Muscle of leg (tissue), 11 donors: ENCODE results near the gene DIP2C. TPM values are rescaled to one million over a fixed set of nuclear protein-coding genes. Genes with fewer than 3 reads are reported as not detected.

ENCODE experiments used
- DNase-seq: peaks from one replicate; pipeline ENCODE4 v3.0.0; 2013
- H3K27ac ChIP-seq: one replicate; pipeline ENCODE4 v1.5.1; 2013; ENCODE audit warnings: mild to moderate bottlenecking, low read length, control low read depth
- H3K27me3 ChIP-seq: one replicate; pipeline ENCODE4 v1.6.1; 2013; ENCODE audit warnings: low read length; ENCODE audit not compliant: control insufficient read depth, insufficient read depth
- H3K36me3 ChIP-seq: one replicate; pipeline ENCODE4 v1.6.1; 2013; ENCODE audit warnings: low read length; ENCODE audit not compliant: control insufficient read depth, insufficient read depth
- H3K4me1 ChIP-seq: one replicate; pipeline ENCODE4 v1.6.1; 2013; ENCODE audit warnings: low read length; ENCODE audit not compliant: control insufficient read depth, insufficient read depth
- H3K4me3 ChIP-seq: one replicate; pipeline ENCODE4 v1.5.1; 2013; ENCODE audit warnings: low read length, control low read depth
- H3K9me3 ChIP-seq: replicated peaks from 2 replicates; pipeline ENCODE4 v1.6.1; 2013; ENCODE audit warnings: low read depth, low read length; ENCODE audit not compliant: control insufficient read depth
- WGBS: methylation state at CpG from one replicate; pipeline ENCODE4 v1.1.5; 2013; ENCODE audit warnings: missing lambda C conversion rate; ENCODE audit not compliant: insufficient coverage; 5-methylcytosine and 5-hydroxymethylcytosine counted together
- polyA plus RNA-seq, 8 donors: library from polyadenylated mRNA; unstranded; fragments of 120-200 nt; gene quantifications; one replicate each; pipeline versions ENCODE4 v1.2.1 to v1.2.3, GENCODE V29; 2013; ENCODE audit warnings: inconsistent platforms in 1 of 8, low replicate concordance in 1 of 8; ENCODE audit not compliant: insufficient read length in 8 of 8, insufficient read depth in 1 of 8
- total RNA-seq: library from RNA; stranded (reverse); fragments of 120-200 nt; gene quantifications from one replicate; pipeline ENCODE4 v1.2.4, GENCODE V29; 2013

DIP2C gene
- total and polyA plus RNA-seq, 9 donors, result 15.1 to 30.8 (median 24.8) TPM

GRCh38 chr10:667602-668143 lies 21.8 kb downstream of the DIP2C start:
- no peak for DNase-seq
- WGBS, result 96% methylated on average over 7 of the region's 7 CpGs
- H3K4me3 ChIP-seq, result no peak overlapping the region
- H3K27me3 ChIP-seq, result no peaks in the 10 kb centered on the region
- H3K4me1 ChIP-seq, result peaks cover 12% of the 10 kb centered on the region
- no peaks in the 10 kb centered on the region for H3K36me3 ChIP-seq
- H3K9me3 ChIP-seq, result no peaks in the 10 kb centered on the region
- no peak overlapping the region for H3K27ac ChIP-seq

GRCh38 chr10:667096-667495 lies 22.4 kb downstream of the DIP2C start:
- Histone ChIP-seq H3K4me1 (peaks cover 16% of the 10 kb centered on the region), H3K9me3 (no peaks in the 10 kb centered on the region), H3K36me3 (no peaks in the 10 kb centered on the region), H3K4me3 (no peak overlapping the region), H3K27ac (no peak overlapping the region), H3K27me3 (no peaks in the 10 kb centered on the region)
- WGBS, result 58% methylated on average over 15 of the region's 15 CpGs
- DNase-seq, result no peak

GRCh38 chr10:666237-667012 lies 23.0 kb downstream of the DIP2C start:
- Histone ChIP-seq H3K27me3 (no peaks in the 10 kb centered on the region), H3K4me3 (no peak overlapping the region), H3K4me1 (peaks cover 22% of the 10 kb centered on the region), H3K9me3 (no peaks in the 10 kb centered on the region), H3K36me3 (no peaks in the 10 kb centered on the region), H3K27ac (no peak overlapping the region)
- WGBS, result 89% methylated on average over 23 of the region's 37 CpGs
- DNase-seq, result no peak

DNA sequence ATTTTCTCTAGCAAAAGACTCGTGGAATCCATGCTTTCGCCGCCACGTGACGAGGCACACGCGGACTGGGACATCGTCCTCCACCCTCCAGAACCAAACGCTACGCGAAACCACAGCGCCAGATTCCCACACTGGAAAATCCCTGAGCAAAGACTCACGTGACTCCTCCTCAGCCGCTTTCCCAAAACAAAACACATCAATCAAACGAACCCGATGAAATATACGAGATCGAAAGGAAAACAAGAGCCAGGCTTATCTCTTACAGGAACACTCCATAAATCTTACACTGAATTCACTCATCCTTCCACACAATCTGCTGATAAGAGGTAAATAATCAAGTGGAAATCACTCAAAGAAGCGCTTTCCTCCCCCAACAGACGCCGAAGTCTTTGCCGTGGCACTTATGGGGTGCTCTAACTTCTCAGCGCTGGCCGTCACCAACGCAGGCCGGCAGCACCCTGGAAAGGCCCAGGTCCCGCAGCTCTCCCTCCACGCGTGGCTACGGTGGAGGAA lies 23.8 kb downstream of the DIP2C start:
- Histone ChIP-seq H3K4me1 (peaks cover 30% of the 10 kb centered on the region), H3K9me3 (no peaks in the 10 kb centered on the region), H3K4me3 (no peak overlapping the region), H3K27me3 (no peaks in the 10 kb centered on the region), H3K36me3 (no peaks in the 10 kb centered on the region), H3K27ac (no peak overlapping the region)
- 87% methylated on average over 22 of the region's 30 CpGs for WGBS
- no peak for DNase-seq

DNA sequence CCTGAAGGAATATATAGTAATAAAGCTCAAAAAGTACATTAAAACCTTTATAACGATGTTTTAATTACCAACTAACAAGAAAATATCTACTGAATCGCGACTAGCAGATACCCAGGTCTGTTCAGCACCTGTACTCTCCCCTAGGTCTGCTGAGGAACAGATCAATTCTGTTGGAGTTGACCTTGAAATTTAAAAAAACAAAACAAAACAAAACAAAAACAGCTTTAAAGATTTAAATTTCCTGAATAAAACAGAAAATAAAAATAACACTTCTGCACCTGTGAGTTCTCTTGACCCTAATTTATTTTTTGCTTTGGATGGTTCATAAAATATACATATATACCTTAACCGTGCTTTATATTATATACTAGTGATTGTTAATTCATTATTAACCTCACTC lies 24.6 kb downstream of the DIP2C start:
- no peaks in the 10 kb centered on the region for H3K27me3 ChIP-seq
- no peak overlapping the region for H3K4me3 ChIP-seq
- H3K27ac ChIP-seq, result no peak overlapping the region
- DNase-seq, result no peak
- no CpG with 5 or more reads among the region's 4 CpGs for whole genome bisulfite sequencing
- H3K4me1 ChIP-seq, result peaks cover 35% of the 10 kb centered on the region
- no peaks in the 10 kb centered on the region for H3K36me3 ChIP-seq
- H3K9me3 ChIP-seq, result no peaks in the 10 kb centered on the region

GRCh38 chr10:664301-664700 lies 25.2 kb downstream of the DIP2C start:
- DNase-seq, result no peak
- Histone ChIP-seq H3K36me3 (no peaks in the 10 kb centered on the region), H3K4me3 (no peak overlapping the region), H3K27ac (no peak overlapping the region), H3K9me3 (no peaks in the 10 kb centered on the region), H3K4me1 (peaks cover 35% of the 10 kb centered on the region), H3K27me3 (no peaks in the 10 kb centered on the region)
- WGBS, result 80% methylated on average over 2 of the region's 7 CpGs

GRCh38 chr10:663831-664251 lies 25.6 kb downstream of the DIP2C start:
- Histone ChIP-seq H3K27me3 (no peaks in the 10 kb centered on the region), H3K9me3 (no peaks in the 10 kb centered on the region), H3K4me1 (peaks cover 35% of the 10 kb centered on the region), H3K36me3 (no peaks in the 10 kb centered on the region), H3K27ac (no peak overlapping the region), H3K4me3 (no peak overlapping the region)
- WGBS, result 28% methylated on average over 9 of the region's 13 CpGs
- no peak for DNase-seq

DNA sequence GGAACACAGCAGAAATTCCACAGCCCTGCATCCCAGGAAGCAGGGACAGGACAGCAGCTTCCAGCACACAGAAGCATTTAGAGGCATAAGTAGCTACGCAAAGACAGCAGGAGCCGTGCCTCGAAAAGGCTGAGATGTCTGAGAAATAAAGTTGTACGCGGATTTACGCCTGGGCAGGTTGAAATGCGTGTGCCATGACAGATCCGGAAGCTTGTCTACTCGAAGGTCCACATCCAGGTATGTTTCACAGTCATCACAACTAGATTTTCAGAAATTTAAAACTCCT lies 26.1 kb downstream of the DIP2C start:
- no peak overlapping the region for H3K4me3 ChIP-seq
- H3K4me1 ChIP-seq, result peaks cover 35% of the 10 kb centered on the region
- WGBS, result 75% methylated on average over 9 of the region's 9 CpGs
- H3K27me3 ChIP-seq, result no peaks in the 10 kb centered on the region
- H3K9me3 ChIP-seq, result no peaks in the 10 kb centered on the region
- H3K36me3 ChIP-seq, result no peaks in the 10 kb centered on the region
- no peak overlapping the region for H3K27ac ChIP-seq
- DNase-seq, result no peak

DNA sequence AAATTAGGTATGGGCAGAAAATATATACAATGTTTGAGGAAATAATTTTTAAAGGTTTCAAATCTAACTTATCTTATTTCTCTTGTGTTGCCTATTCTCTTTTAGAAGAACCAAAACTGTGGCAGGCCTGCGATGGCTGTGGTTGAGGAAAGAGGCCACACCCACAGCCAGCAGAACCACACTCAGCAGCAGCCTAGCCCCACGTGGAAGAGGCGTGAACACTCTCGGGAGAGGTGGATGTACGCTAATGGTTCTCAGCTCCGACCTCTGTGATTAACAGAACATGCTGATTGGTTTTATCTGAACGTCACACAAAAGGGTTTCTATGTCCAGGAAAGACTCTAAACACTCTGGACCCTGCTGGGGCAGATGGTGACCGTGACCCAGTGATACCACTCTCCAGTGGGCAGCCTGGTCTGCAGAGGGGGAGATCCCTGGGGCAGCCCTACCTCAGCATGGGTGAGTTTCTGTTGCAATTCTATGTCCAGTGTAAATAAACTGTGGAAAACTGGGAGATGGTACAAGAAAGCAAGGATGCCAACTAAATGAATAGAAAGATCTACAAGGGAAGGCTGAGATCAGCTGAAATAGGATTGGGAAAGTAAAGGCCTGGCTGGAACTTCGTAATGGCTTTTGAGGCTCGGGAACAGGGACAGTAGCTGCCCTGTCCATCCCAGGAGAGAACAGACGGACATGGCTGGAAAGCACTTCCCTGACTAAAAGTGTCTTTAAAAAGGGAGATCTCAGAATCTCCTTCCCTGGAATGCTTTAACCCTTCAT lies 26.6 kb downstream of the DIP2C start:
- DNase-seq, result no peak
- no peaks in the 10 kb centered on the region for H3K9me3 ChIP-seq
- H3K36me3 ChIP-seq, result no peaks in the 10 kb centered on the region
- WGBS, result 51% methylated on average over 8 of the region's 11 CpGs
- H3K27ac ChIP-seq, result no peak overlapping the region
- H3K4me3 ChIP-seq, result no peak overlapping the region
- H3K27me3 ChIP-seq, result no peaks in the 10 kb centered on the region
- H3K4me1 ChIP-seq, result peaks cover 35% of the 10 kb centered on the region

DNA sequence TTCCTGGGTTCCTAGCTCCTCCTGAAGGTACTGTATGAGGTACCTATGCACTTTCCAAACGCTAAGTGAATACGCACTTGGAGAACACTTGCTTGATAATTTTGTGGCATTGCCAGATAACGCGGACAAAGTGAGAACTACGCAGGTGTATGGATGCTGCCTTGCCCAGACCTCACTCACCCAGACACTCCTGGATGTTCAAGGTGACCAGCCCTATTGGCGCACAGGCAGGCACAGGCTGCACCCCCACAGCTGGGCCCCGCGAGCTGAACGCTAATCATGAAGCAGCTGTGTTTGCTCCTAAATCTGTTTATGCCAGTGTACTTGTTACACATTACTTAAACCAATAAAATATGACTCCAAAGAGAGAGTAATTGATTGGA lies 27.3 kb downstream of the DIP2C start:
- Histone ChIP-seq H3K4me1 (peaks cover 35% of the 10 kb centered on the region), H3K27ac (no peak overlapping the region), H3K4me3 (no peak overlapping the region), H3K9me3 (no peaks in the 10 kb centered on the region), H3K36me3 (no peaks in the 10 kb centered on the region), H3K27me3 (no peaks in the 10 kb centered on the region)
- no peak for DNase-seq
- WGBS, result 88% methylated on average over 4 of the region's 9 CpGs
